Measurements from ENCODE around the gene TPO.

Gene TPO

DNA sequence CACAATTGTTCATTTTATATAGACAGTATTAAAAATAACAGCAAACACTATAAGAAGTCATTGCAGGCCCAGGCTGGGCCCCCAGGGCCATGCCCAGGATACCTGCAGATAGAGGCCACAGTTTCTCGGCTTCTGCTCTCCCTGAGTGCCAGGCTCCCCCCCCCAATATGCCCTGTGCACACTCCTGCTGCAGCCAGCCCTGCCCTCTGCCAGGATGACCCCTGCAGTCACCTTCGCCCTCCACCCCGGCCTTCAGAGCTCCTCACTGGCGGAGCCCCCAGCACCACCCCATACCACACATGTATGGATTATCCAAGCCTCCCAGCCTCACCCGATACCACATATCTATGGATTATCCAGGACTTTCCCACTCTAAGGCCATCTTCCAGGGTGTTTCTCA, 104.5 kb downstream of the TPO start:
- no peak for FAIRE-seq
- no peak for DNase-seq (ENCODE audit: insufficient read length, low spot score)
- TF ChIP-seq POLR2A (IDR thresholded peaks at IDR 0.05; ENCODE audit: low read depth, low read length): no peak

DNA sequence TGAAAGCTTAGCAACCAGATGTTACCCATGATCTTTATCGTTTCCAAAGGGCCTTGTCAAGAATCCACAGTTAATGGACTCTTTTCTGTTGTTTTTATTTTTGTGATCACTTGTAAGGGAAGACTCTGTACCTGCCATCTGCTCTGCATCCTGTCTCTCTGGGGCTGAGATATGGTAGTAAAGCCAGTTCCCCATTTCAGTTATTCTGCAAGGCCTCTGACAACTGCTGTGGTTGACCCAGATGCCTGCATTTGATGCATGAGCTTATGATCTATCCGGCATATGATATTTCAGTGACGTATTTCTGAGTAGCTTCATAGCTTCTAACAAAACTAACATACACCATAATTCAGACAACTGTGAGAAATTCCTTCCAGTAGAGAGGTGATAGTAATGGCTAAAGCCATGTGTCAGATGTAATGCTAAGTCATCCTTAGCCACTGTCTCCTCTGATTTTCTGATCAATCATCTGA, 105.1 kb downstream of the TPO start:
- FAIRE-seq (no peak), DNase-seq (ENCODE audit: insufficient read length, low spot score) (no peak)
- no peak for TF ChIP-seq POLR2A (IDR thresholded peaks at IDR 0.05; ENCODE audit: low read depth, low read length)

DNA sequence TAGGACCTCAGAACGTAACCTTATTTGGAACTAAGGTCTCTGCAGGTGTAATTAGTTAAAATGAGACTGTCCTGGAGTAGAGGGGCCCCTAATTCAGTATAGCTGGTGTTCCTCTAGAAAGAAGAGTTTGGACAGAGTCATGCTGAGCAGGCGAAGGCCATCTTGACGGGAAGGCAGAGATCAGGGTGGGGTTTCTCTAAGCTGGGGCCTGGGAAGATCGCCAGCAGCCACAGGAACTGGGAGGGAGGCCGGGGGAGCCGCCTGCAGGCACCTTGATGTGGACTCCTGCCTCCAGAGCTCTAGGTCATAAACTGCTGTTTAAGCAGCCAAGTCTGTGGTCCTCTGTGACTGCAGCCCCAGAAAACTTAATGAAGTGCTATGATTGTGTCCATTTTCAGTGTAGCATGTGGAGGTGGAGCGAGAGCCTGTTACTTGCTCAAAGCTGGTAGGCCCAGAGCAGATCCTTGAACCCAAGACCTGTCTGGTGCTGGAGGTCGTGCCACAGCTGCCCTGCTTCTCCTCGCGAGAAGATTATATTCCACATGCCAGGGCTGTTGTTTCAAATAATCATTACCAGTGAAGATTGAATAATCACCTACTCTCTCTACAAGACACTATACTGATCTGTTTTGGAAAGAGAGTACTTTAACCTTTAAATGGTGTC, 105.7 kb downstream of the TPO start:
- DNase-seq (ENCODE audit: insufficient read length, low spot score): no peak
- no peak for TF ChIP-seq POLR2A (IDR thresholded peaks at IDR 0.05; ENCODE audit: low read depth, low read length)
- no peak for FAIRE-seq

DNA sequence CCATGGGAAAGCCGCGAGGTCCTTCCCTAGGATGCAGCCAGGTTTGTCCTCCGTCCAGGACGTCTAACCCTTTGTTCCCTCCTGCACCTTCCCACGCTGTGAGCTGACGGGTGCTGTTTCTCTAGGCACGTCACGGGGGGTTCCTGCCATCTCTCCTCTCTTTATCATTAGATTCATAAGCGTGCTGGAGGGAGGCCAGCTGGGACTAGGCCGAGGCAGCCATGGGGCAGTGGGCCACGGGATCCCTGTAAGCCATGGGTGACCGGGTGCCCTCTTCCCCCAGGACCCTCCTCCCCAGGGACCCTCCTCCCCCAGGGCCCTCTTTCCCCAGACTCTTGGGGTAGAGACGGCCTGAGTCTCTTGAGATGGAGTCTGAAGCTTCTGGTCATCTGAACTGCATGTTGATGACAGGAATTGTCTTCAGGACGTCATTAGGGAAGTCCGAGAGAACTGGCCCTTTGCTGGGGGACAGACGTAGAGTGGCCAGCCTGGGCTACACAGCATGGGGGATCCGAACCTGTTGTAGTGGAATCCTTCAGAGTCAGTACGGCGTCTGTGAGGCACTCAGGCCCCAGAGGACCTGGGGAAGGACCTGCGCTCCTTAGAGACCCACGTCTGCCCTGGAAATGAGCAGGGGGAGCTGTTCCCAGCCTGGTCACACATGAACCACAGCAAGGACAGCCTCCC, 108.1 kb downstream of the TPO start:
- FAIRE-seq: no peak
- no peak for TF ChIP-seq POLR2A (IDR thresholded peaks at IDR 0.05; ENCODE audit: low read depth, low read length)

DNA sequence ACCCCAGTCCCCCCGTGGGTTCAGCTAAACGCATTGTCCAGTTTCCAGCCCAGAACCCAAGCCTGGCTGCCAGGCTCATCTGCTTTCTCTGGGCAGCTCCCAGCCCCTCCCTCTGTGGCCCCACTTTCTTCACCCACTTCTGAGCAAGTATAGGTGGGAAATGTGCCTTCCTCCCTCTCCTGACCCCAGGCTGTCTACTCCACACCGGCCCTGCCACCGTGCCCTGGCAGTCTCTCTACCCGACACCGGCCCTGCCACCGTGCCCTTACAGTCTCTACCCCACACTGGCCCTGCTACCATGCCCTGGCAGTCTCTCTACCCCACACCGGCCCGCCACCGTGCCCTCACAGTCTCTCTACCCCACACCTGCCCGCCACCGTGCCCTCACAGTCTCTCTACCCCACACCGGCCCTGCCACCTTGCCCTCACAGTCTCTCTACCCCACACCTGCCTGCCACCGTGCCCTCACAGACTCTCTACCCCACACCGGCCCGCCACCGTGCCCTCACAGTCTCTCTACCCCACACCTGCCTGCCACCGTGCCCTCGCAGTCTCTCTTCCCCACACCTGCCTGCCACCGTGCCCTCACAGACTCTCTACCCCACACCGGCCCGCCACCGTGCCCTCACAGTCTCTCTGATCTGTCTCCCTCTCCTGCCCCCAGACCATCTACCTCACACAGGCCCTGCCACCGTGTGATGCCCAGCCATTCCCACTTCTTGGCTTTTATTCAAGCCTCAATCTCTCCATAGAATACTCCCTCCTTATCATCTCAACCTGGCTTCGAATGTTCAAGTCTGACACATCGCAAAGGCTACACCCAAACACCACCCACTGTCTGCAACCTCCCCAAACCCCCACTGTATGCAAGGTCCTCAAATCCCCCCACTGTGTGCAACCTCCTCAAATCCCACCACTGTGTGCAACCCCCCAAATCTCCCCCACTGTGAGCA, 108.9 kb downstream of the TPO start:
- FAIRE-seq (no peak), DNase-seq (ENCODE audit: insufficient read length, low spot score) (no peak)
- TF ChIP-seq POLR2A (IDR thresholded peaks at IDR 0.05; ENCODE audit: low read depth, low read length): no peak

More for the DNA sequence above, 108.1 kb downstream of the TPO start:
- no peak for DNase-seq (ENCODE audit: insufficient read length, low spot score)

DNA sequence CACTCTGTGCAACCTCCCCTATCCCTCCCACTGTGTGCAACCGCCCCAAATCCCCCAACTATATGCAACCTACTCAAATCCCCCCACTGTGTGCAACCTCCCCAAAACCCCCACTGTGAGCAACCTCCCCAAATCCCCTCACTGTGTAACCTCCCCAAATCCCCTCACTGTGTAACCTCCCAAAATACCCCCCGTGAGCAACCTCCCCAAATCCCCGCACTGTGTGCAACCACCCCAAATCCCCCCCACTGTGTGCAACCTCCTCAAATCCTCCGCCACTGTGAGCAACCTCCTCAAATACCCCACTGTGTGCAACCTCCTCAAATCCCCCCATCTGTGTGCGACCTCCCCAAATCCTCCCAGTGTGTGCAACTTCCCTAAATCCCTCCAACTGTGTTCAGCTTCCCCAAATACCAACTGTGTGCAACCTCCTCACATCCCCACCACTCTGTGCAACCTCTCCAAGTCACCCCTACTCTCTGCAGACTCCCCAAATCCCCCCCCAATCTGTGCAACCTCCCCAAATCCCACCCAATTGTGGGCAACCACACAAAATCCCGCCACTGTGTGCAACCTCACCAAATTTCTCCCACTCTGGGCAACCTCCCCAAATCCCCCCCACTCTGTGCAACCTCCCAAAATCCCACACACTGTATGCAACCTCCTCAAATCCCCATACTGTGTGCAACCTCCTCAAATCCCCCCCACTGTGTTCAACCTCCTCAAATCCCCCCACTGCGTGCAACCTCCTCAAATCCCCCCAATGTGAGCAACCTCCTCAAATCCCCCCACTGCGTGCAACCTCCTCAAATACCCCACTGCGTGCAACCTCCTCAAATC, 114.1 kb downstream of the TPO start:
- FAIRE-seq: no peak
- no peak for DNase-seq (ENCODE audit: insufficient read length, low spot score)
- TF ChIP-seq POLR2A (IDR thresholded peaks at IDR 0.05; ENCODE audit: low read depth, low read length): no peak

DNA sequence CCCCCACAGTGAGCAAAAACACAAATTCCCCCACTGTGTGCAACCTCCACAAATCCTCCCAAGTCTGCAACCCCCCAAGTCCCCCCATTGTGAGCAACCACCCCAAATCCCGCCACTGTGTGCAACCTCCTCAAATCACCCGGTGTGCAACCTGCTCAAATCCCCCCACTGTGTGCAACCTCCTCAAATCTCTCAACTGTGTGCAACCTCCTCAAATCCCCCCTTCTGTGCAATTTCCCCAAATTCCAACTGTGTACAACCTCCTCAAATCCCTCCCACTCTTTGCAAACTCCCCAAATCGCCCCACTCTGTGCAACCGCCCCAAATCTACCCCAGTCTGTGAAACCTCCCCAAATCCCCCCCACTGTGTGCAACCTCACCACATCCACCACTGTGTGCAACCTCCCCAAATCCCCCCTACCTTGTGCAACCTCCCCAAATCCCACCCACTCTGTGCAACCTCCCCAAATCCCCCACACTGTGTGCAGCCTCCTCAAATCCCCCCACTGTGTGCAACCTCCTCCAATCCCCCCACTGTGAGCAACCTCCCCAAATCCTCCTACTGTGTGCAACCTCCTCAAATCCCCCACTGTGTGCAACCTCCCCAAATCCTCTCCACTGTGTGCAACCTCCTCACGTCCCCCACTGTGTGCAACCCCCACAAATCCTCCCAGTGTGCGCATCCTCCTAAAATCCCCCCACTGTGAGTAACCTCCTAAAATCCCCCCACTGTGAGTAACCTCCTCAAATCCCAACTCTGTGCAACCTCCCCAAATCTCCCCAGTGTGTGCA, 115.2 kb downstream of the TPO start:
- FAIRE-seq: no peak
- DNase-seq (ENCODE audit: insufficient read length, low spot score): no peak
- no peak for TF ChIP-seq POLR2A (IDR thresholded peaks at IDR 0.05; ENCODE audit: low read depth, low read length)

DNA sequence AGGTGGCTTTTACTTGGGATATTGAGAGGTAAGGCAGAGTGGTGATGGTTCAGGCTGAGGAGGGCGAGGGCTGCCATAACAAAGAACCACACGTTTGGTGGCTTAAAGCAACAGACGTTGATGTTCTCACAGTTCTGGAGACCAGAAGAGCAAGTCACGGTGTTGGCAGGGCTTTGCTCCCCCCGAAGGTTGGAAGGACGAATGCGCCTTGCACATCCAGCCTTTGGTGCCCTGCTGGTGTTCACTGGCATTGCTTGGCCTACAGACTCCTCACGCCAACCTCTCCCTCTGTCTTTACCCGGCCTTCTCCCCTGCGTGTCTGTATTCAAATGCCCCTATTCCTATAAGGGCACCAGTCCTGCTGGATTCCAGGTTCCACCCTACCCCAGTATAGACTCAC, 125.4 kb downstream of the TPO start:
- no peak for DNase-seq (ENCODE audit: insufficient read length, low spot score)
- no peak for TF ChIP-seq POLR2A (IDR thresholded peaks at IDR 0.05; ENCODE audit: low read depth, low read length)
- FAIRE-seq: no peak

DNA sequence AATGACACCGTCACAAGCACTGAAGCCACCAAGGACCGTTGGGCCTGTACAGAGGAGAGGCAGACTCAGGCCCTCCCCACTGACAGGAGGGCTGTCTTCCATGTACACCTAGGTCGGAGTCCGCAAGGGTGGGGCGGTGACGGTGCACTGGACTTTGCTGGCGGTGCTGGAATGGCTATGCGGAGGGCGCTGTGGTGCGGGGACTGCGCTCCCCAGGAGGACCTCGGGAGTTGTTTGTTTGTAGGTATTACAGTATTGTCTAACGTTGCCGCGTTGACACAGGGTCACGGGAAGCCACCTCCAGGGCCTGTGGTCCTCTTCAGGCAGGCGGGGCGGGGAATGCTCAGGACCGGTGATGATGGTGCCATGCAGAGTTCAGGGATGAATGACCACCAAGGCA, 126.2 kb downstream of the TPO start:
- DNase-seq (ENCODE audit: insufficient read length, low spot score): no peak
- no peak for FAIRE-seq
- no peak for TF ChIP-seq POLR2A (IDR thresholded peaks at IDR 0.05; ENCODE audit: low read depth, low read length)

DNA sequence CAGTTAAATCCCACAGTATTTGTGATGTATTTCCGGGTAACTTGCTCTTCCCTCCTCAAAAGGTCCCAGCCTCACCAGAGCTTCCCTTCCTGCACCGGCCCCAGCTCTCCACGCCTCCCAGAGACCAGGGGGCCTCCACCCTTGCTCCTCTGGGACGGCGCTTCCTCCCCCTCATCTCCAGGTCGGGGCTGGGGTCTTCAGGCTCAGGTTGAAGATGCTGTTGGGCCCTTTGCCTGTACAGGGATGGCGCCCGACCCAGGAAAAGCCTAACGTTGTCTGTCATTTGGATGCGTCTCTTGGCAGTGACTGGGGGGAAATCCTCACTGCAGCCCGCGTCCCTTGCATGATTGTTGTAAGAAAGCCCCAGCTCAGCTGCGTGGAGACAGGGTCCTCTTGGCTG, 126.7 kb downstream of the TPO start:
- FAIRE-seq (no peak), DNase-seq (ENCODE audit: insufficient read length, low spot score) (no peak)
- TF ChIP-seq POLR2A (IDR thresholded peaks at IDR 0.05; ENCODE audit: low read depth, low read length): no peak

DNA sequence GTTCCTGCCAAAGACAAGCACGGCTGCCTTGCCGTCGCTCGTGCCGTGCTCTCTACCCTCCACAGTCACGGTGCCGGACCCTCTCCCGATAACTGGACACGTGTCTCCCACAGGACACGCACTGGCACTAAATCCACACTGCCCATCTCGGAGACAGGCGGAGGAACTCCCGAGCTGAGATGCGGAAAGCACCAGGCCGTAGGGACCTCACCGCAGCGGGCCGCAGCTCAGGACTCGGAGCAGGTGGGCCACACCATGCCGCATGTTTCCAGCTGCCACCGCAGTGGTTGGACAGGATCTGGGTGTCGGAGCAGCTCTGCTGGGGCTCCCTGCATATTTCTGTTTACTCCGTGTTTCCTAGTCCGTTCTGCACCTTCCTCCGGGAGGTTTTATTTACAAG, 127.2 kb downstream of the TPO start:
- DNase-seq (ENCODE audit: insufficient read length, low spot score) (no peak), FAIRE-seq (no peak)
- TF ChIP-seq POLR2A (IDR thresholded peaks at IDR 0.05; ENCODE audit: low read depth, low read length): no peak

DNA sequence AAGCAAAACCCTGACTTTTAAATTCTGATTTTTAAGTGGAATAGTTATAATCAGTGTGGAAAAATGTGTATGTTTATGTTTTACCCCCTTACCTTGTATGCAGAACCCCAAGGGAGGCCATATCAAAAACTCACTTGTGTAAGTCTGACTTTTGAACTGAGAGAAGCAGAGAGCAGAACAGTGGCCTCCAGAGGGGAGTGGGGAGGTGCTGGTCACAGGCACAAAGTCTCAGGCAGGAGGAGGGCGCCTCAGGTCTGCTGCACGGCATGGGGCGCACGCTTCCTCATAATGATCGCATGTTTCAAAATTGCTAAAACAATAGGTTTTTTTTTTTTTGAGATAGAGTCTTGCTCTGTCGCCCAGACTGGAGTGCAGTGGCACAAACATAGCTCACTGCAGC, 127.8 kb downstream of the TPO start:
- FAIRE-seq: no peak
- no peak for TF ChIP-seq POLR2A (IDR thresholded peaks at IDR 0.05; ENCODE audit: low read depth, low read length)
- DNase-seq (ENCODE audit: insufficient read length, low spot score): no peak
